GM19463 (cell line): Measurements from ENCODE around the gene LUZP1.

Source experiments
- ATAC-seq: cut with Tn5 transposase; IDR thresholded peaks from one replicate; pipeline ENCODE4 v1.9.1; 2021; ENCODE audit warnings: mild to moderate bottlenecking, moderate library complexity; ENCODE audit not compliant: unreplicated experiment

The LUZP1 gene

GRCh38 chr1:23035823-23036452 lies 132.7 kb downstream of the LUZP1 start:
- ATAC-seq, result no peak
